Measurements from ENCODE around the gene MCAM.

GRCh38 chr11:119262668-119263351 is 54.1 kb downstream of the MCAM start:
- TF ChIP-seq CTCF (IDR thresholded peaks at IDR 0.05) (no peak), POLR2A (IDR thresholded peaks at IDR 0.05) (no peak)
